CD4-positive, alpha-beta T cell treated with Interleukin-17A for 4 hours (primary cell): ENCODE data around the gene OGFR.

Experiments
- DNase-seq: peaks from one replicate; pipeline ENCODE4 v3.0.0-alpha.2; 2020; ENCODE audit warnings: mixed read lengths

Gene OGFR

DNA sequence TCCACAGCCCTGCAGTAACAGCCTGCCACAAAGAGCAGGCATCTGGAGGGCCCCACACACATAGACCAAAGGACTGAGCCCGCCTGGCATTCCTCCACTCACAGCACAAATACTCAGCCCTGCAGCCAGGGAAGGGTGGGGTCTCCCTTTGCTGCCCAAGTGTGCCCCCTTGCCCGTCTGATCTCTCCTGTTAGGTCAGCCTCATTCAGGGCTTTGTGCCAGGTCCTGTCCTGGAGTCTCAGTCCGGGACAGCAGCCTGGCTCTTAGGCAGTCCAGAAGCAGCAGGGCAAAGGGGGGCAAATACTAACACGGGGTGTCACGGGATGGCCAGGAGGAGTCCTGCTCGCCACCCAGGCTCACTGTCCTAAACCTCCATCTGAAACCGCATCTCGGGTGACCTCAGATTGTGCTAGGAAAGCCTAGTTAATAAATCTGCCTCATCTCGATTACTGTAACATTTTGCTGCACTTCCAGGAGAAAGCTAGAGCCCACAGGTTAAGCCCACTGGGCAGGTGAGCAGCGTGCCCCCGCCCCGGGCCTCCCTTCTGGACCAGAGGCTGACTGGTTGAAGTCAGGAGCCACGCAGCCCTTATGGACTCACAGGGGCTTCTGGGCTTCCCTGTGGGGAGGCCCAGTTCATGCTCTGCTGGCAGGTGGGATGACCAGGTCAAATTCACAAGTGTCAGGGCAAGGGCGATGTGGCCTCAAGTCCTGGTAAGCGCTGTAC lies 3.2 kb upstream of the OGFR start:
- no peak for DNase-seq

DNA sequence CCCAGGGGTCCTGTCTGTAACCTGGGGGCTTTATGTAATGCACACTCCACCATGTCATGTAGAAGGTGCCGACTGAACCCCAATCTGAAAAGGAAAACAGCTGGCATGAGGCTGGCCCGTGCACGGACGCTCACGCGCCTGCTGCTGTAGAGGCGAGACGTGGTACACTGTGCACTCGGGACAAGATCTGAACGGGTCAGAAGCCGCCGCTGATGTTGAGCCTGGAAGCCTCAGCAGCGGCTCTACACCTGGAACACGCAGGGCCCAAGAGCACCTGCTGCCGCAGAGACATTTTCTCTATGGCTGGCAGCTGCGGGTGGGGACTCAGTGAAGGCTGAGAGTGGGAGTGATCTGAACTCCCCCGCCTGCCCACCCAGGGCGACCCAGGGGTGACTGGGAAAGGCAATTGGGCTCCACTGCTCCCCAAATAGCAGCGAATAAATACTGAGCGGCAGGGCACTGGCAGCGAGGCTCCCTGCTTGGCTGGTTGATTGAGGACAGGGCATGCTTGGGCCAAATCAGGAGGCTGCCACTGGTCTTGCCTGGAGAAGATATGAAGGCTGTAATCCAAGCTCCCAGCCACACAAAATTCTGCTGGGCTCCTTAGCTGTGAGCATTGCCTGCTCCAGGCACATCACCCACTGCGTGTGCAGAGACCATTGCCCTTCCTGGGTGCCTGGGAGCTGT lies 2.5 kb upstream of the OGFR start:
- no peak for DNase-seq

DNA sequence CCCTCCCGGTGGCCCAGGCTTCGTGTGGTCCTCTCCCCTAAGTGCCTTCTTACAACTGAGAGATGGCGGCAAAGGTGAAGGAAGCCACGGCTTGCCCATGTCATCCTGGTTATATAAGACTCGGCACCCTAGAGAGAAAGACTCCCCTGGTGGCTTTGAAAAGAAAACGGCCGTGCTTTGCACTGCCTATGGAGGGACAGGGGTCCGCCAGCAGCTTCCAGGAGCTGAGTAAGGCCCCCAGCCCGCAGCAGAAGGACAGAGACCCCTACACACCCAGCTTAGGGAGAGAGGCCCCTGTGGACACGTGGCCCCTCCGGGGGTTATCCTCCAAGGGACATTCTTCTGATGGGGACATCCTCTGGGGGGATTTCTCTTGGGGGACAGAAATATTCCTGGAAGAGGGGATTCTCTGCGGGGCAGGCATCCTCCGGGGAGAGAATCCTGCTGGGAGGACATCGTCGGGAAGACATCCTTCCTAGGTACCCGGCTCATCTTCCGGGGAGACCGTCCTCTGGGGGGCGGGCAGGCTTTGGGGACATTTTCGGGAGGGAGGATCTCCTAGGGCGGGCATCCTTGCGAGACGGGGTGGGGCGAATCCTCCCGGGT lies 511 bp upstream of the OGFR start:
- DNase-seq = peak; percentile 28

DNA sequence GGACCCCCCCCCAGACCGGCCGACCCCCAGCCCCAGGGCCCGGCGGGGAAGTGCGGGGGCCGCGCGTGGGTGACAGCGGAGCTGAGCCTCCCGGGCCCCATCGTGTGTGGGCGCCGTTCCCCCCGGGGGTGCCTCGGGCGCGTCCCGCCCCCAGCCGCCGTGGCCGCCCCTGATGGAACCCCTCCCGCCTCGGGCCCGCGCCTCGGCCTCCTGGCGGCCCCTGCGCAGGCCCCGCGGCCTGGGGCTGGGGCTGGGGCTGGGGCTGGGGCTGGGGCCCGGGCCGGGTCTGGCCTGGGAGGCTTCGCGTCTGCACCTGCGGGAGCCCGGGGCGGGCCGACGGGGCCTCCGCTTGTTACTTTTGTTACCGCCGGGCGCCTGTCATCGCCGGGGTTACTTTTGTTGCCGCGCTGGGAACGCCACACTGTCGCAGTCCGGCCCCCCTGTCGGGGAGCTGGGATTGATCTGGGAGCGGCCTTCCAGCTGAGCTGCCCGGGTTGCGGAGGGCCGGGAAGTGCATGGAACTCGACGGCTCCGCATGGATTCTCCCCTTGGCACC lies 598 bp downstream of the OGFR start:
- peak; percentile 39 for DNase-seq

DNA sequence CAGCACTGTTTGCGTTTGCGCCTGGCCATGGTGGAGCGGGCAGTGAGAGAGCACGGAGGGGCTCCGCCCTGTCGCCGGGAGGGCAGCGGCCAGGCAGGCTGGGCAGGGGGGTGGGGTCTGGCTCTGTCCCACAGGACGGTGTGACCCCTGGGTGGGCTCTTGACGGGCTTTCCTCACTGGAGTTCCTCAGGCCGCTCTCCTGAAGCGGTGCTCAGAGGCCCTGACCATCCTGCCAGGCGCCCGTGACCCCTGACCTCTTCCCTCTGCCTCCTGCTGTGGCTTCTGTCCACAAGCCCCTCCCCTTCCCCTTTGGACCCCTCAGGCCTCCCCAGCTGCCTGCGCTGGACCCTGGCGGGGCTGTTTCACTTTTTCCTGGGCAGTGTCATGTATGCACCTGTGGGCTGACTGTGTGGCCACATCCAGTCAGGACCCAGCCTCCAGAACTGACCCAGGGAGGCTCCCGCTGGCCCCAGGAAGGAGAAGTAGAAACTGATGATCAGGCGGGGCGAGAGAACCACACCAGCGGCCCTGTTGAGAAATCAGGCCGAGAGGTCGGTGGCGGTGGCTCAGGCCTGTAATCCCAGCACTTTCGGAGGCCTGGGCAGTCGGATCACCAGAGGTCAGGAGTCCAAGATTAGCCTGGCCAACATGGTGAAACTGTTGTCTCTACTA lies 1.2 kb downstream of the OGFR start:
- DNase-seq = no peak

DNA sequence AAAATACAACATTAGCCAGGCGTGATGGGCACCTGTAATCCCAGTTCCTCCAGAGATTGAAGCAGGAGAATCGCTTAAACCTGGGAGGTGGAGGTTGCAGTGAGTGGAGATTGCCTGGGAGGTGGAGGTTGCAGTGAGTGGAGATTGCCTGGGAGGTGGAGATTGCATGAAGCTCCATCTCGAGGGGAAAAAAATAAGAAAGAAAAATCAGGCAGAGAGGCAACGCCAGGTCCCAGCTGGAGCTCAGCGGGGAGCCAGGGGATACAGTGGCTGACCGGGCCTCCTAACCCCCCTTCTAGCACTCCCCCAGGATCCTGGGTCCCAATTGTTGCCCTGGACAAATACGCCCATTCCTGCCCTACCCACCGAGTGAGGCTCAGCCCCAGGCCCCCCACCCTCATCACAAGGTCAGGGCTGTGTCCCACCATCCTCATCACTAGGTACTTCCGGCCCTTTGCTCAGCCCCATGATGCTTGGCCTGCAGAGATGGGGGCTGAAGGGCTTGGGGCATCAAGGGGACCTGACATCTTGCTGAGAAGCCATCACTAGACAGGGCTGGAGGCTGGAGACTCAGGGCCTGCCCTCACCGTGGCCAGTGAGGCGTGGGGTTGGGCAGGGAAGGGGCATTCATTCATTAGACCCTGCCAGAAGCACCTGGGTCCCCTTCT lies 1.9 kb downstream of the OGFR start:
- DNase-seq = no peak

DNA sequence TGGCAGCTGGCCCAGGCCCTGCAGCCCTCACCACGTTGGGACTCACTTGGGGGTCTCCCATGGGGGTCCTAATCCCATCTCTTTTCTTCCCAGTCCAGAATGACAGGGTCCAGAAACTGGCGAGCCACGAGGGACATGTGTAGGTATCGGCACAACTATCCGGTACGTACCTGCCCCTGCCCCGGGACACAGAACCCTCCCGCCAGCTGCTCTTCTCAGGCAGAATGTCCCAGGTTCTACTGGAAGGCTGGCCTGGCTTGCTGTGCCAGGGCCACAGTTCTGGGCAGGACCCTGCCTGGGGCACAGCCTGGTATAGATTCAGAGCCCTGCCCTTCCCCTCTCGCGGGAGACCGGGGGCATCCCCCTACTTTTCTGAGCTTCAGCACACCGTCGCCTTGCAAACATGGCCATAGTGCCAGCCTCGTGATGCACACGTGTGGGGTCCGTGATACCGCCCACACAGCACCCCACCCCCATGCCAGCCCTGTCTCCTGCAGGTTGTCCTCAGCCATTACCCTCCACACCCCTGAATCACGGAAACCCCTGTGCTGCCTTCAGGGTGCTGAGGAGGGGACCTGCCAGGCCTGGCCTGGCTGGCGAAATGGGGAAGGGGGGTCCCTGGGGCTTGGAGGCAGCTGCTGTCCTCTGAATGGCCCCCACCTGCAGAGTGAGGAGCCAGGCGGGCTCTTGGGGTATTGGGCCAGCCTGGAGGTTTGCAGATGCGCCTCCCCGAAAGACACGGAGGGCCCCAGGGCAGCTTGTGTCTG lies 3.0 kb downstream of the OGFR start:
- DNase-seq = no peak

DNA sequence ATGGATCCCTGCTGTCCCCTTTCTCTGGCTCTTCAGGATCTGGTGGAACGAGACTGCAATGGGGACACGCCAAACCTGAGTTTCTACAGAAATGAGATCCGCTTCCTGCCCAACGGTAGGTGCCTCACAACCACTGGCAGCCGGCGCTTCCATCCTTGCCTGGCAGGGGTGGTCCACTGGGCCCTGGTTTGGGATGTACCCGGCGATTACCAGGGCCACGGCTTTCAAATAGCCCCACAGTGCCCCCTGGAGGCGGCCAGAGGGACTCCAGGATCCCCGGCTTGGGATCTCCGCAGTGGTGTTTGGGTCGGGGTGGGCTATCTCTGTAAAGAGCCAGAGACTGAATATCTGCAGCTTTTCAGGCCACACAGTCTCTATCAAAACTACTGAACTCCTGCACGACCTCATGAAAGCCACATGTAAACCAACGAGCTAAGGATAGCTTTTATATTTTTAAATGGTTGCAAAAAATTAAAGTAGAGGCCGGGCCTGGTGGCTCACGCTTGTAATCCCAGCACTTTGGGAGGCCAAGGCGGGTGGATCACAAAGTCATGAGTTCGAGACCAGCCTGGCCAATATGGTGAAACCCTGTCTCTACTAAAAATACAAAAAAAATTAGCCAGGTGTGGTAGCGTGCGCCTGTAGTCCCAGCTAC lies 3.7 kb downstream of the OGFR start:
- DNase-seq = peak; percentile 85

DNA sequence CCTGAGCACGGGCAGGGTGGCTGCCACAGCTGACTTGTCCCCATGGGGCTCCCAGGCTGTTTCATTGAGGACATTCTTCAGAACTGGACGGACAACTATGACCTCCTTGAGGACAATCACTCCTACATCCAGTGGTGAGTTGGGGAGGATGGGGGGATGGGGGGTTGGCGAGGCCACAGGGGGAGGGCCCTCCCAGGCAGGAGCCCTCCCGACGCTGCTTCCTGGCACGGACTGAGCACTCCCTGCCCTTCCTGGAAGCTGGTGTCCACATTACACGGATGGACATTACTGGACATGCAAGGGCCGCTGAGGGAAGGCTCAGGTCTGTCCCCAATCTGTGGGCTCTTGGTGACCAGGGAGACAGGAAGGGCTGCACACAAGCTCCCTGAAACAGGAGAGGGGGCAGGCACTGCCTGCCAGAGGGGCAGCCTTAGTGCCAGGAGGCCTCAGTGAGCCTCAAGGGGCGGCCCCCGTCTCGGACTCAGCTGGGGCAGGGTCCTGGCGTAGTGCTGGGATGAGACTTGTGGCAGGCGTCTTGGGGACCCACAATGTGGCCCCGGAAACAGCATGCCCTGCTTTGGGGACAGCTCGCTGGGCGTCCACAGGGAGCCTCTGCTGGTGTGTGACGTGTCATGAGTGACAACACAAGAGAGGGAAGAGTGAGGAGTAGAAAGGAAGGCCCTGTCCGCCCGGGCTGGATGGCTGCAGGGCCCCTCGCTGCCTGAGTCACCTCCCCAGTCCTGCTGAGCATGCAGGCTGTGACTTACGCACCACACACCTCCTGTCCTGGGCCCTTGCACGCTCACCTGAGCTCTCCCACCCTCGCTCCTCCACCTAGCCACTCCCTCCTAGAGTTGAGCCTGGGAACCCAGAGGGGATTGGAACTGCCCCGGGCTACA lies 5.1 kb downstream of the OGFR start:
- no peak for DNase-seq

DNA sequence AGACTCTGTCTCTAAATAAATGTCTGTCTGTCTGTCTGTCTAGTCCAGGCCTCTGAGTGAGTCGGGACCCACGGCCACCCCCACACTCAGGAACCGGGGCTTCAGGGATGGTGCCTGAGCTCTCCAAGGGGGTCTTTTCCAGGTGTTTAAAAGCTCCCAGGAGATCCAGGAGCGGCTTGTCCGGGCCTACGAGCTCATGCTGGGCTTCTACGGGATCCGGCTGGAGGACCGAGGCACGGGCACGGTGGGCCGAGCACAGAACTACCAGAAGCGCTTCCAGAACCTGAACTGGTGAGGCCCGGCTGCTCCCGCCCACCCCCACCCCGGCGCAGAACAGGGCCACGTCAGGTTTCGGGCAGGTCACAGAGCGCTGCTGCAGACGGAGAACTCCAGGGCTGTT lies 6.7 kb downstream of the OGFR start:
- DNase-seq = no peak

DNA sequence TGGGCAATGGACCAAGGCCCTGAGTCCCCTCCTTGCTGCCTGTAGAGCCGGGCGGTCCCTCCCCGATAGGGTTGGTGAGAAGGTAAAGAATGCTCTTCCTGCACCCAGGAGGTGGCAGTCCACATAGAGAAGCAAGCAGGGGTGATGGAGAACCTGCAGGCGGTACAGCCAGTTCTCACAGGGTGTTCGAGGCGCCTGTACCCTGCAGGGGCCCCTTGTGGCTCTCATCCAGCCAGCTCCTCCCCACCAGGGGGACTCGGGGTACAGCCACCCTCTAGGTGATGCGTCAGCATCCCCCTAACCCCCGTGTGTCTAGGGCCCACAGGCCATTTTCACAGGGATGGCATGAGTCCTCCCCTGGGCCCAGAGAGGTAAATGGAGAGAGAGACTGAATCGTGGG lies 7.1 kb downstream of the OGFR start:
- no peak for DNase-seq

DNA sequence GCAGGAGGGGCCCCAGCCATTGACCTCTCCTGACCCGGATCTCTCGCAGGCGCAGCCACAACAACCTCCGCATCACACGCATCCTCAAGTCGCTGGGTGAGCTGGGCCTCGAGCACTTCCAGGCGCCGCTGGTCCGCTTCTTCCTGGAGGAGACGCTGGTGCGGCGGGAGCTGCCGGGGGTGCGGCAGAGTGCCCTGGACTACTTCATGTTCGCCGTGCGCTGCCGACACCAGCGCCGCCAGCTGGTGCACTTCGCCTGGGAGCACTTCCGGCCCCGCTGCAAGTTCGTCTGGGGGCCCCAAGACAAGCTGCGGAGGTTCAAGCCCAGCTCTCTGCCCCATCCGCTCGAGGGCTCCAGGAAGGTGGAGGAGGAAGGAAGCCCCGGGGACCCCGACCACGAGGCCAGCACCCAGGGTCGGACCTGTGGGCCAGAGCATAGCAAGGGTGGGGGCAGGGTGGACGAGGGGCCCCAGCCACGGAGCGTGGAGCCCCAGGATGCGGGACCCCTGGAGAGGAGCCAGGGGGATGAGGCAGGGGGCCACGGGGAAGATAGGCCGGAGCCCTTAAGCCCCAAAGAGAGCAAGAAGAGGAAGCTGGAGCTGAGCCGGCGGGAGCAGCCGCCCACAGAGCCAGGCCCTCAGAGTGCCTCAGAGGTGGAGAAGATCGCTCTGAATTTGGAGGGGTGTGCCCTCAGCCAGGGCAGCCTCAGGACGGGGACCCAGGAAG lies 7.7 kb downstream of the OGFR start:
- DNase-seq = no peak

DNA sequence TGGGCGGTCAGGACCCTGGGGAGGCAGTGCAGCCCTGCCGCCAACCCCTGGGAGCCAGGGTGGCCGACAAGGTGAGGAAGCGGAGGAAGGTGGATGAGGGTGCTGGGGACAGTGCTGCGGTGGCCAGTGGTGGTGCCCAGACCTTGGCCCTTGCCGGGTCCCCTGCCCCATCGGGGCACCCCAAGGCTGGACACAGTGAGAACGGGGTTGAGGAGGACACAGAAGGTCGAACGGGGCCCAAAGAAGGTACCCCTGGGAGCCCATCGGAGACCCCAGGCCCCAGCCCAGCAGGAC lies 8.2 kb downstream of the OGFR start:
- DNase-seq = no peak

DNA sequence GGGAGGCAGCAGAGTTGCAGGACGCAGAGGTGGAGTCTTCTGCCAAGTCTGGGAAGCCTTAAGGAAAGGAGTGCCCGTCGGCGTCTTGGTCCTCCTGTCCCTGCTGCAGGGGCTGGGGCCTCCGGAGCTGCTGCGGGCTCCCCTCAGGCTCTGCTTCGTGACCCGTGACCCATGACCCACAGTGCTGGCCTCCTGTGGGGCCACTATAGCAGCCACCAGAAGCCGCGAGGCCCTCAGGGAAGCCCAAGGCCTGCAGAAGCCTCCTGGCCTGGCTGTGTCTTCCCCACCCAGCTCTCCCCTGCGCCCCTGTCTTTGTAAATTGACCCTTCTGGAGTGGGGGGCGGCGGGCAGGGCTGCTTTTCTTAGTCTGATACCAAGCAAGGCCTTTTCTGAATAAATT lies 9.0 kb downstream of the OGFR start:
- no peak for DNase-seq

DNA sequence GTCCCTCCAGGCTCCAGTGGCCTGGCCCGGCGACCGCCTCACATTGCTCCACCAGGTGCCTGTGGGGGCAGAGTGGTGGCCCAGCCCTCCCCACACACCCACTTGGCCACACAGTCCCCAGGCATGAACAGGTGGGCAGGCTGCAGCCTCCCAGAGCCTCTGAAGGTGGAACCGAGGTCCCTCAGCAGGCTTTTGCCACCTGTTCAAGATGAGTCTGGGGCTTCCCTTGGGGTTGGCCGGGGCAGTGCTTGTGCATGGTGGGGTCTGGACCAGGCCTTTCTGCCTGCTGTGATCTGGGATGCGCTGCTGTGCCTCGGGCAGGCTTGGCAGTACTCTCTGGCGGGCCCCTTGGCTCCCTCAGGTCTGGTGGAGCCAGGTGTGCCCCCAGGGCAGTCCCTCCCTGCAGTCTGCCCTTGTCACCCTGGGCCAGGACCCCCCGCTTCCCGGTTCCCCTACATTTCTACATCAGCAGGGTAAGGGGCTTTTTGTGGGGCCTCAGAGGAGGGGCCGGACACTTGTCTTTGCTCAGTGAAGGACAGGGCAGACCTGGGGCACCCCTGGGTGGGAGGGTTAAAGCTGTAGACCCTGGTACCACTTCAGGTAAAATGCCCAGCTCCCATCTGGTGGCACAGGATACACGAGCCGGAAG lies 9.5 kb downstream of the OGFR start:
- DNase-seq = no peak

DNA sequence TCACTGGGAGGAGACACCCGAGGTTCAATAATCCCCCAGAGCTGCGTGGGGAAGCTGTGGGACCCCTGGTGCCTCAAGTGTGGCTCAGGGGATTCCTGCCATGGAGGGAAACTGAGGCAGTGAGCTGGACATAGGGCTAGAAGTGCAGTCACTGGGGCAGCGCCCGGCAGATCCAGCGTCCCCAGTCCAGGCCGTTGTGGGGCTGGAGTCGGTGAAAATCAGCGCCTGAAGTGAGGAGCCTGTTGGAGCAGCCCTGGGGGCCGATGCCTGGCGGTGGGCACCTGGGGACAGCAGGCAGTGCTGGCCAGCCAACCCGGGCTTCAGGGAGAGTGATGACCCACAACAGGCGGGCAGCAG lies 10.1 kb downstream of the OGFR start:
- DNase-seq = no peak

DNA sequence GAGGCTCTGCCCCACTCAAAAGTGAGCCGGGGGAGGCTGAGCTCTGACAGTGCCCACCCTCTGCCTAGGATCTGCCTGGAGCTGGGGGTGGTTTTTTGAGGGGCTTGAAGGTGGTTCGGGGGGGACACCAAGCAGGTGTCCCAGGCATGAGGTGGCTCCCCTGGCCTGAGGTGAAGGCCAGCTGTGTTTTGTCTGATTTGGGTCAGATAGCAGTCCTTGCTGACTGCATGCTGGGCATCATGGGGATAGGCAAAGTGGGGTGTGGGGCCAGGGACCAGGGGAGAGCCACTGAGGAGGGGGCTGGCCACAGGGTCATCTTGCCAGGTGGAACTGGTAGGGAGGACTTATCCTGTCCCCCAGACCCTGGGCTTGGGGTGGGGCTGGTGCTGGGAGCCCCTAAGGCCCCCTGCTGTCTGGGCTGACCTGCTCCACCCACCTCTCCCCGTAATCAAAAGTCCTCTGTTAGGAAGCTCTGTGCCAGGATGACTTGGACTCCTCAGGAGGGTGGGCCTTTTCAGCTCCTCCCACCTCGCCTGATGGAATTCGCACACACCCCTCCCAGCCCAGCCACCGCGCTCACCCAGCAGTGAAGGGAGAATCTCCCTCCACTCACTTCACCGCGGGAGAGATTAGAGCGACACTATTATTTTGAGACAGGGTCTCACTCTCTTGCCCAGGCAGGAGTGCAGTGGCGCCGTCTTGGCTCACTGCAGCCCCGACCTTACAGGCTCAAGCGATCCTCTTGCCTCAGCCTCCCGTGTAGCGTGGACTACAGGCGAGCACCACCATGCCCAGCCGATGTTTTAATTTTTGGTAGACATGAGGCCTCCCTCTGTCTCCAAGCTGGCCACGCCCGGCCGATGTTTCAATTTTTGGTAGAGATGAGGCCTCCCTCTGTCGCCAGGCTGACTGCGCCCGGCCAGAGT lies 10.7 kb downstream of the OGFR start:
- DNase-seq = no peak
